K562 (cell line): ENCODE results near the gene GRB10. TPM values are rescaled to one million over a fixed set of nuclear protein-coding genes. Genes with fewer than 3 reads are reported as not detected.

Source experiments
- ATAC-seq: fragments of 200-7000 bp; cut with Tn5 transposase; 3 replicates; pipeline ENCODE4 v1.9.1; 2020; ENCODE audit warnings: moderate library complexity
- BruUV-seq: library from RNA; stranded (reverse); fragments of 400-500 nt; replicated peaks from 2 replicates; lab custom pipeline; 2021; lab: Mats Ljungman, UMichigan
- CTCF ChIA-PET: fragments of 300-600 bp; formaldehyde crosslinking; extraction: SDS; loops from one replicate; lab custom pipeline; 2021; ENCODE audit warnings: low intra/inter-chr PET ratio; lab: Yijun Ruan, JAX
- POLR2A ChIA-PET: fragments of 300-600, 350-650 bp; sonication (Branson Sonifier 250); formaldehyde crosslinking; extraction: SDS; loops from one replicate; lab custom pipeline; 2021; ENCODE audit warnings: antibody characterized with exemption, inconsistent platforms; lab: Yijun Ruan, JAX
- DNase-seq, 4 experiments: peaks; one replicate each; pipeline versions ENCODE4 v3.0.0 to v3.0.0-alpha.2; 2011 to 2018; ENCODE audit warnings: low spot score in 3 of 4, mixed read lengths in 3 of 4; ENCODE audit errors: extremely low read depth in 1 of 4
- FAIRE-seq: peaks from 2 replicates; lab custom pipeline; 2011; peaks lifted over from hg19 to GRCh38; lab: Jason Lieb, UNC
- H2AFZ ChIP-seq: 2 replicates; pipeline ENCODE4 v1.6.0; 2011; ENCODE audit warnings: low read depth, low read length, control low read depth, inconsistent platforms
- H3K27ac ChIP-seq: fragments of 200-600 bp; 3 replicates; pipeline ENCODE4 v1.8.0; 2011; ENCODE audit warnings: low read depth, mild to moderate bottlenecking, control low read depth, inconsistent platforms, low read length, moderate library complexity, mixed read lengths; ENCODE audit errors: extremely low read depth
- H3K27me3 ChIP-seq, 2 experiments: fragments of 300-600 bp in 1 of 2; 2 replicates in 1 of 2; 3 replicates in 1 of 2; pipeline versions ENCODE4 v1.6.0 to v1.8.0; 2011; ENCODE audit warnings: inconsistent platforms in 2 of 2, low read length in 2 of 2, mild to moderate bottlenecking in 1 of 2, mixed read lengths in 1 of 2, moderate library complexity in 1 of 2; ENCODE audit not compliant: control insufficient read depth in 2 of 2, insufficient read depth in 2 of 2
- H3K36me3 ChIP-seq: fragments of 300-600 bp; 3 replicates; pipeline ENCODE4 v1.8.0; 2011; ENCODE audit warnings: mild to moderate bottlenecking, low read length, inconsistent platforms; ENCODE audit not compliant: control insufficient read depth, insufficient read depth
- H3K4me1 ChIP-seq, 2 experiments: fragments of 200-600 bp in 1 of 2; replicated peaks in 1 of 2; 2 replicates in 1 of 2; 3 replicates in 1 of 2; pipeline versions ENCODE4 v1.5.1 to v1.8.0; 2011; ENCODE audit warnings: inconsistent platforms in 2 of 2, low read length in 2 of 2, mild to moderate bottlenecking in 1 of 2, mixed read lengths in 1 of 2, moderate library complexity in 1 of 2; ENCODE audit not compliant: control insufficient read depth in 2 of 2, insufficient read depth in 2 of 2
- H3K4me2 ChIP-seq: 2 replicates; pipeline ENCODE4 v1.6.1; 2011; ENCODE audit warnings: low read length, control low read depth, inconsistent platforms, mixed read lengths; ENCODE audit not compliant: insufficient read depth
- H3K4me3 ChIP-seq: fragments of 200-600 bp; sonication (generic), shearing (Covaris generic); 2 replicates; pipeline ENCODE4 v1.5.1; 2016; ENCODE audit warnings: control low read depth, inconsistent platforms
- H3K79me2 ChIP-seq: fragments of 200-600 bp; 3 replicates; pipeline ENCODE4 v1.8.0; 2011; ENCODE audit warnings: low read length, inconsistent platforms; ENCODE audit not compliant: control insufficient read depth, insufficient read depth
- H3K9ac ChIP-seq, 2 experiments: 2 replicates each; pipeline versions ENCODE4 v1.6.0 to v1.6.1; 2011; ENCODE audit warnings: low read depth in 2 of 2, low read length in 2 of 2, control low read depth in 1 of 2, inconsistent platforms in 1 of 2, mild to moderate bottlenecking in 1 of 2, mixed read lengths in 1 of 2; ENCODE audit not compliant: insufficient read depth in 1 of 2
- H3K9me1 ChIP-seq: one replicate; pipeline ENCODE4 v1.6.0; 2011; ENCODE audit warnings: inconsistent platforms, mild to moderate bottlenecking, low read length, moderate library complexity; ENCODE audit not compliant: control insufficient read depth, insufficient read depth
- H3K9me3 ChIP-seq: replicated peaks from 2 replicates; pipeline ENCODE4 v1.5.1; 2011; ENCODE audit warnings: low read depth, low read length, inconsistent platforms; ENCODE audit not compliant: control insufficient read depth, insufficient read depth
- H4K20me1 ChIP-seq: replicated peaks from 2 replicates; pipeline ENCODE4 v1.6.1; 2011; ENCODE audit warnings: low read length, inconsistent platforms, mixed read lengths; ENCODE audit not compliant: control insufficient read depth, insufficient read depth
- ARID1B ChIP-seq: fragments of 450-650 bp; IDR thresholded peaks from 2 replicates; pipeline ENCODE4 v1.6.1; 2016; ENCODE audit warnings: antibody characterized with exemption, mild to moderate bottlenecking, inconsistent platforms
- JUN ChIP-seq, 2 experiments: sonication (generic) in 1 of 2; formaldehyde crosslinking in 1 of 2; IDR thresholded peaks; 2 replicates each; pipeline versions ENCODE4 v1.6.1 to v1.8.0; 2012 to 2022; ENCODE audit warnings: borderline replicate concordance in 2 of 2, mild to moderate bottlenecking in 2 of 2, improper control_type of control experiment in 1 of 2, low read depth in 1 of 2, low read length in 1 of 2, missing genetic modification reagents in 1 of 2
- OTX1 ChIP-seq: fragments of 450-650 bp; formaldehyde crosslinking; IDR thresholded peaks from 2 replicates; pipeline ENCODE4 v1.4.0; 2022; ENCODE audit warnings: mild to moderate bottlenecking
- PCBP2 ChIP-seq: fragments of 200-400 bp; formaldehyde crosslinking; IDR thresholded peaks from 2 replicates; pipeline ENCODE4 v1.6.1; 2018; ENCODE audit warnings: low read length, low read depth, mild to moderate bottlenecking, moderate library complexity; ENCODE audit not compliant: poor library complexity, severe bottlenecking
- PHB2 ChIP-seq: fragments of 450-650 bp; IDR thresholded peaks from 2 replicates; pipeline ENCODE4 v1.6.1; 2017; ENCODE audit warnings: low read depth
- ZNF197 ChIP-seq: fragments of 200-800 bp; sonication (Bioruptor generic); IDR thresholded peaks from 2 replicates; pipeline ENCODE4 v1.6.1; 2016; ENCODE audit warnings: low read depth, missing genetic modification characterization, missing compliant biosample characterization
- WGBS: fragments of 100-300 bp; shearing (Covaris generic); methylation state at CpG from one replicate; pipeline ENCODE4 v1.1.6; 2016; ENCODE audit warnings: low coverage, mixed read lengths; ENCODE audit not compliant: insufficient coverage; ENCODE audit errors: missing lambda C conversion rate; 5-methylcytosine and 5-hydroxymethylcytosine counted together
- in situ Hi-C: fragments of 300-500 bp; cut with MboI; formaldehyde crosslinking; loops from 4 replicates; pipeline ENCODE4 v1.15.0; 2018; ENCODE audit warnings: inconsistent platforms, mixed read lengths
- intact Hi-C: fragments of 100-400 bp; cut with micrococcal nuclease; formaldehyde crosslinking; loops from 2 replicates; pipeline ENCODE4 v1.14.2; 2022
- polyA plus RNA-seq, 8 experiments: library from polyadenylated mRNA; depleted of rRNA in 4 of 8; stranded (reverse) in 5 of 8; unstranded in 3 of 8; fragments of >200 nt; fragmentation: Nextera tagmentation in 2 of 8; fragmentation: Illumina TruSeq in 1 of 8; extraction: Ambion mirVana in 2 of 8; extraction: Trizol in 1 of 8; gene quantifications; 2 replicates each; pipeline versions ENCODE4 v1.2.1 to v1.2.3, GENCODE V29; 2011 to 2014; ENCODE audit warnings: inconsistent platforms in 1 of 8, missing spikeins in 1 of 8
- total RNA-seq, 7 experiments: library from RNA; depleted of rRNA in 6 of 7; stranded (reverse); fragments of >200 nt in 6 of 7; fragmentation: Illumina TruSeq in 2 of 7; extraction: Trizol in 2 of 7; gene quantifications; 2 replicates each; pipeline versions ENCODE4 v1.2.1 to v1.2.3, GENCODE V29; 2011 to 2021; ENCODE audit warnings: low replicate concordance in 1 of 7
- TF ChIP-seq, protein P1 (sequence below): fragments of 200-600 bp; sonication (generic); IDR thresholded peaks from one replicate; pipeline ENCODE4 v1.6.1; 2012; ENCODE audit warnings: mild to moderate bottlenecking, low read depth, low read length, inconsistent platforms
- TF ChIP-seq, protein P2 (sequence below): fragments of 250-450 bp; sonication (Bioruptor Pico); IDR thresholded peaks from 2 replicates; pipeline ENCODE4 v1.8.0; 2021; ENCODE audit warnings: borderline replicate concordance, mild to moderate bottlenecking, moderate library complexity; ENCODE audit not compliant: poor library complexity, severe bottlenecking

Gene GRB10
- total and polyA plus RNA-seq, 9 of the 15 experiments (the other 6 are each of a cell fraction or from before 2014, with no cell fraction given) = 8.9 to 88.5 (median 40.7) TPM

DNA sequence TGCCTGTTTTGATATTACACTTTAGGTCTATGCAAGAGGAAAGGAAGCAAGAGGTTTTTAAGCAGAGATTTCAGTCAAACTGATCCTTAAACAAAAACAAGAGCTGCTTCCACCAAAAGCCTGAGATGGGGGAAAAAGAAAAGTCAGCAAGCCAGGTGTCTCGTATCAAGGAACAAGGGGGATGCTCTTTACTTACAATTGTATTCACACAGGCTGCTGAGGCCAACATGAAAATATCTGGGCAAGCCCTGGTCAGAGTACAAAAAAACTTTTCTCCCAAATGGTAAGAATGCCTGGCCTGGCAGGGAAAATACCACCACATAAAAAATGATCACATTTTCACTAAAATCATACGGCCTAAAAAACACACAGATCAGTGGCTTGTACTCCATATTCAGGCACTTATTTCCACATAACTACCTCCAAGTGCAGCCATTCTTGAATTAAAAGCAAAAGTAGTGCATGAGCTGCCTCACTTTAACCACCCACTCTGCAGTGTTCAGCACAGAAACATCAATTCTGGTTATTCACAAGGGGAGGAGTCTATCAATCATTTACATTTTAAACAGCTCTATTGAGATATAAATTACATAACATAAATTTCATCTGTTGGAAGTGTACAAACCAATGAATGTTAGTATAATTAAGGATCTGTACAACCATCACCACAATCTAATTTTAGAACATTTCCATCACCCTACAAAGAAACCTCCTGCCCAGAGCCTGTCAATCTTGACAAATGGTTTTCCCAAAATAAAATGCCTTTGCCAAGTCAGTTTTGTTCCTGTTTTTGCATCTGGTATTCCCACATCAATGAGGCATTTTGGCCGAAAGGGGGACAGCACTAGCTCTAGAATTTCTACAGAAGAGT lies 70.2 kb downstream of the GRB10 start:
- H3K9me1 ChIP-seq = peaks cover 12% of the 10 kb centered on the region
- H3K79me2 ChIP-seq = peaks cover 88% of the 10 kb centered on the region
- H3K36me3 ChIP-seq = peaks cover 4% of the 10 kb centered on the region; the same call in 2 of the 3 replicates
- H3K9me3 ChIP-seq = no peaks in the 10 kb centered on the region
- FAIRE-seq = peak; percentile 15
- H4K20me1 ChIP-seq = peaks cover 30% of the 10 kb centered on the region
- no TSS peak for BruUV-seq
- no peak for ATAC-seq
- in situ Hi-C loops (no loop called here), intact Hi-C loops (no loop called here)
- no peak overlapping the region for H3K27ac ChIP-seq
- no peak overlapping the region for H3K4me3 ChIP-seq
- H3K9ac ChIP-seq = no peak overlapping the region
- H3K4me1 ChIP-seq = peaks cover 0 to 11% of the 10 kb centered on the region in 2 experiments; a peak in 2 of 5 replicates
- no peak overlapping the region for H2AFZ ChIP-seq
- no peak overlapping the region for H3K4me2 ChIP-seq
- ChIA-PET POLR2A (interaction anchor here (0.7 kb wide), 2 partner anchors 78 to 200 kb away, joined by 3 read pairs; no protein-coding TSS in a partner anchor), CTCF (no interaction called here)
- 84% methylated on average over 3 of the region's 3 CpGs for WGBS
- H3K27me3 ChIP-seq = no peaks in the 10 kb centered on the region
- DNase-seq = no peak
- TF ChIP-seq, protein P1, sequence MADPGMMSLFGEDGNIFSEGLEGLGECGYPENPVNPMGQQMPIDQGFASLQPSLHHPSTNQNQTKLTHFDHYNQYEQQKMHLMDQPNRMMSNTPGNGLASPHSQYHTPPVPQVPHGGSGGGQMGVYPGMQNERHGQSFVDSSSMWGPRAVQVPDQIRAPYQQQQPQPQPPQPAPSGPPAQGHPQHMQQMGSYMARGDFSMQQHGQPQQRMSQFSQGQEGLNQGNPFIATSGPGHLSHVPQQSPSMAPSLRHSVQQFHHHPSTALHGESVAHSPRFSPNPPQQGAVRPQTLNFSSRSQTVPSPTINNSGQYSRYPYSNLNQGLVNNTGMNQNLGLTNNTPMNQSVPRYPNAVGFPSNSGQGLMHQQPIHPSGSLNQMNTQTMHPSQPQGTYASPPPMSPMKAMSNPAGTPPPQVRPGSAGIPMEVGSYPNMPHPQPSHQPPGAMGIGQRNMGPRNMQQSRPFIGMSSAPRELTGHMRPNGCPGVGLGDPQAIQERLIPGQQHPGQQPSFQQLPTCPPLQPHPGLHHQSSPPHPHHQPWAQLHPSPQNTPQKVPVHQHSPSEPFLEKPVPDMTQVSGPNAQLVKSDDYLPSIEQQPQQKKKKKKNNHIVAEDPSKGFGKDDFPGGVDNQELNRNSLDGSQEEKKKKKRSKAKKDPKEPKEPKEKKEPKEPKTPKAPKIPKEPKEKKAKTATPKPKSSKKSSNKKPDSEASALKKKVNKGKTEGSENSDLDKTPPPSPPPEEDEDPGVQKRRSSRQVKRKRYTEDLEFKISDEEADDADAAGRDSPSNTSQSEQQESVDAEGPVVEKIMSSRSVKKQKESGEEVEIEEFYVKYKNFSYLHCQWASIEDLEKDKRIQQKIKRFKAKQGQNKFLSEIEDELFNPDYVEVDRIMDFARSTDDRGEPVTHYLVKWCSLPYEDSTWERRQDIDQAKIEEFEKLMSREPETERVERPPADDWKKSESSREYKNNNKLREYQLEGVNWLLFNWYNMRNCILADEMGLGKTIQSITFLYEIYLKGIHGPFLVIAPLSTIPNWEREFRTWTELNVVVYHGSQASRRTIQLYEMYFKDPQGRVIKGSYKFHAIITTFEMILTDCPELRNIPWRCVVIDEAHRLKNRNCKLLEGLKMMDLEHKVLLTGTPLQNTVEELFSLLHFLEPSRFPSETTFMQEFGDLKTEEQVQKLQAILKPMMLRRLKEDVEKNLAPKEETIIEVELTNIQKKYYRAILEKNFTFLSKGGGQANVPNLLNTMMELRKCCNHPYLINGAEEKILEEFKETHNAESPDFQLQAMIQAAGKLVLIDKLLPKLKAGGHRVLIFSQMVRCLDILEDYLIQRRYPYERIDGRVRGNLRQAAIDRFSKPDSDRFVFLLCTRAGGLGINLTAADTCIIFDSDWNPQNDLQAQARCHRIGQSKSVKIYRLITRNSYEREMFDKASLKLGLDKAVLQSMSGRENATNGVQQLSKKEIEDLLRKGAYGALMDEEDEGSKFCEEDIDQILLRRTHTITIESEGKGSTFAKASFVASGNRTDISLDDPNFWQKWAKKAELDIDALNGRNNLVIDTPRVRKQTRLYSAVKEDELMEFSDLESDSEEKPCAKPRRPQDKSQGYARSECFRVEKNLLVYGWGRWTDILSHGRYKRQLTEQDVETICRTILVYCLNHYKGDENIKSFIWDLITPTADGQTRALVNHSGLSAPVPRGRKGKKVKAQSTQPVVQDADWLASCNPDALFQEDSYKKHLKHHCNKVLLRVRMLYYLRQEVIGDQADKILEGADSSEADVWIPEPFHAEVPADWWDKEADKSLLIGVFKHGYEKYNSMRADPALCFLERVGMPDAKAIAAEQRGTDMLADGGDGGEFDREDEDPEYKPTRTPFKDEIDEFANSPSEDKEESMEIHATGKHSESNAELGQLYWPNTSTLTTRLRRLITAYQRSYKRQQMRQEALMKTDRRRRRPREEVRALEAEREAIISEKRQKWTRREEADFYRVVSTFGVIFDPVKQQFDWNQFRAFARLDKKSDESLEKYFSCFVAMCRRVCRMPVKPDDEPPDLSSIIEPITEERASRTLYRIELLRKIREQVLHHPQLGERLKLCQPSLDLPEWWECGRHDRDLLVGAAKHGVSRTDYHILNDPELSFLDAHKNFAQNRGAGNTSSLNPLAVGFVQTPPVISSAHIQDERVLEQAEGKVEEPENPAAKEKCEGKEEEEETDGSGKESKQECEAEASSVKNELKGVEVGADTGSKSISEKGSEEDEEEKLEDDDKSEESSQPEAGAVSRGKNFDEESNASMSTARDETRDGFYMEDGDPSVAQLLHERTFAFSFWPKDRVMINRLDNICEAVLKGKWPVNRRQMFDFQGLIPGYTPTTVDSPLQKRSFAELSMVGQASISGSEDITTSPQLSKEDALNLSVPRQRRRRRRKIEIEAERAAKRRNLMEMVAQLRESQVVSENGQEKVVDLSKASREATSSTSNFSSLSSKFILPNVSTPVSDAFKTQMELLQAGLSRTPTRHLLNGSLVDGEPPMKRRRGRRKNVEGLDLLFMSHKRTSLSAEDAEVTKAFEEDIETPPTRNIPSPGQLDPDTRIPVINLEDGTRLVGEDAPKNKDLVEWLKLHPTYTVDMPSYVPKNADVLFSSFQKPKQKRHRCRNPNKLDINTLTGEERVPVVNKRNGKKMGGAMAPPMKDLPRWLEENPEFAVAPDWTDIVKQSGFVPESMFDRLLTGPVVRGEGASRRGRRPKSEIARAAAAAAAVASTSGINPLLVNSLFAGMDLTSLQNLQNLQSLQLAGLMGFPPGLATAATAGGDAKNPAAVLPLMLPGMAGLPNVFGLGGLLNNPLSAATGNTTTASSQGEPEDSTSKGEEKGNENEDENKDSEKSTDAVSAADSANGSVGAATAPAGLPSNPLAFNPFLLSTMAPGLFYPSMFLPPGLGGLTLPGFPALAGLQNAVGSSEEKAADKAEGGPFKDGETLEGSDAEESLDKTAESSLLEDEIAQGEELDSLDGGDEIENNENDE = no peak
- TF ChIP-seq ZNF197 (CRISPR knock-in tag) (no peak), JUN (IDR thresholded peaks at IDR 0.05; ENCODE audit: borderline replicate concordance, low read depth, low read length) (no peak), JUN (CRISPR knock-in tag; IDR thresholded peaks at IDR 0.05; ENCODE audit: borderline replicate concordance) (no peak), OTX1 (CRISPR knock-in tag) (no peak), PCBP2 (no peak), PHB2 (no peak), ARID1B (no peak)
- TF ChIP-seq, protein P2, sequence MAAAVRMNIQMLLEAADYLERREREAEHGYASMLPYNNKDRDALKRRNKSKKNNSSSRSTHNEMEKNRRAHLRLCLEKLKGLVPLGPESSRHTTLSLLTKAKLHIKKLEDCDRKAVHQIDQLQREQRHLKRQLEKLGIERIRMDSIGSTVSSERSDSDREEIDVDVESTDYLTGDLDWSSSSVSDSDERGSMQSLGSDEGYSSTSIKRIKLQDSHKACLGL (CRISPR knock-in tag) = no peak
